Esophagus squamous epithelium (tissue), 5 donors: ENCODE results near the gene HECTD2. TPM values are rescaled to one million over a fixed set of nuclear protein-coding genes. Genes with fewer than 3 reads are reported as not detected.
A peak's percentile ranks its signal among the peaks of the same experiment; 100 is the strongest.
"Not testable (repeated sequence)": the region's sequence is repeated elsewhere in the genome, so short reads cannot be mapped to it uniquely, and the experiment has no call there.

Source experiments
- DNase-seq: peaks from one replicate; lab custom pipeline; 2025; lab: John Stamatoyannopoulos, UW
- H3K27ac ChIP-seq, 4 donors: fragments of 200-600 bp; sonication (generic); one replicate each; pipeline ENCODE4 v1.5.1; 2016 to 2019; ENCODE audit warnings: mild to moderate bottlenecking in 1 of 4
- H3K27me3 ChIP-seq, 4 donors: fragments of 200-600 bp; sonication (generic); 1 replicate in 3 of 4; 2 replicates in 1 of 4; pipeline versions ENCODE4 v1.5.1 to v1.6.0; 2017 to 2021; ENCODE audit warnings: antibody characterized with exemption in 1 of 4
- H3K36me3 ChIP-seq, 3 donors: fragments of 200-600 bp; sonication (generic); one replicate each; pipeline ENCODE4 v1.5.1; 2016 to 2019
- H3K4me1 ChIP-seq, 3 donors: fragments of 200-600 bp; sonication (generic); one replicate each; pipeline ENCODE4 v1.5.1; 2017 to 2019
- H3K4me3 ChIP-seq, 4 donors: fragments of 200-600 bp; sonication (generic); 1 replicate in 3 of 4; 2 replicates in 1 of 4; pipeline ENCODE4 v1.5.1; 2016 to 2019; ENCODE audit warnings: mild to moderate bottlenecking in 2 of 4, moderate library complexity in 1 of 4
- H3K9me3 ChIP-seq, 3 donors: fragments of 200-600 bp; sonication (generic); one replicate each; pipeline ENCODE4 v1.5.1; 2016 to 2019
- CTCF ChIP-seq, 6 experiments: fragments of 450-650 bp in 4 of 6; fragments of 200-600 bp in 2 of 6; sonication (generic) in 2 of 6; IDR thresholded peaks; one replicate each; pipeline ENCODE4 v1.5.1; 2016 to 2019; ENCODE audit warnings: antibody characterized with exemption in 6 of 6, mild to moderate bottlenecking in 4 of 6, moderate library complexity in 4 of 6
- POLR2A ChIP-seq, 4 donors: fragments of 450-650 bp; IDR thresholded peaks; one replicate each; pipeline ENCODE4 v1.6.1; 2017; ENCODE audit warnings: antibody characterized with exemption in 4 of 4, mild to moderate bottlenecking in 4 of 4, moderate library complexity in 3 of 4
- WGBS, 2 donors: methylation state at CpG; one replicate each; pipeline ENCODE4 v1.1.5; 2018; 5-methylcytosine and 5-hydroxymethylcytosine counted together
- intact Hi-C: fragments of 100-400 bp; cut with DNase I; formaldehyde crosslinking; loops from one replicate; pipeline ENCODE4 v1.15.0; 2022
- total RNA-seq, 4 donors: library from RNA; depleted of rRNA; stranded (reverse); fragments of >200 nt; gene quantifications; one replicate each; pipeline ENCODE4 v1.1.0, GENCODE V29; 2016
- donor health status: DM: yes; HTN: yes; CAD: no.

Gene HECTD2
- total RNA-seq, 4 donors from 2014 or later = 5.0 to 12.8 (median 6.8) TPM

- H3K36me3 ChIP-seq = no peaks in the 10 kb centered on the region
- H3K27ac ChIP-seq = no peak overlapping the region
- no peak overlapping the region for H3K4me3 ChIP-seq
- TF ChIP-seq CTCF (IDR thresholded peaks at IDR 0.05) = no peak
- no peak for TF ChIP-seq POLR2A (IDR thresholded peaks at IDR 0.05)
- intact Hi-C loops = no loop called here
- H3K9me3 ChIP-seq = no peaks in the 10 kb centered on the region
- peaks cover 0 to 9% (median 0%) of the 10 kb centered on the region in 4 donors for H3K27me3 ChIP-seq
- no peak for DNase-seq
- no peaks in the 10 kb centered on the region for H3K4me1 ChIP-seq
- 61 to 69% methylated on average over 7 to 9 of the region's 9 CpGs for WGBS, 2 donors
These were observed 28.8 kb upstream of the HECTD2 start for GRCh38 chr10:91381257-91381891.

GRCh38 chr10:91385306-91386085 lies 24.6 kb upstream of the HECTD2 start:
- 68 to 81% methylated on average over 9 of the region's 9 CpGs for WGBS, 2 donors
- intact Hi-C loops = no loop called here
- peaks cover 0 to 9% (median 6%) of the 10 kb centered on the region in 3 donors for H3K4me1 ChIP-seq

GRCh38 chr10:91389636-91390512 lies 20.3 kb upstream of the HECTD2 start:
- Histone ChIP-seq H3K9me3 (no peaks in the 10 kb centered on the region), H3K36me3 (no peaks in the 10 kb centered on the region), H3K27me3 (no peaks in the 10 kb centered on the region), H3K4me1 (peaks cover 0 to 10% (median 6%) of the 10 kb centered on the region in 3 donors), H3K27ac (no peak overlapping the region), H3K4me3 (peak overlapping the region in 1 of 4 donors; percentile 34)
- TF ChIP-seq CTCF (IDR thresholded peaks at IDR 0.05) = peak in 5 of 6 experiments; percentile 47 to 72 (median 71)
- no peak for TF ChIP-seq POLR2A (IDR thresholded peaks at IDR 0.05)
- intact Hi-C loops = loop anchor here (10.0 kb wide), 1 partner anchor 105 kb away; no protein-coding TSS in a partner anchor
- 13 to 16% methylated on average over 8 of the region's 8 CpGs for WGBS, 2 donors
- DNase-seq = no peak

More at GRCh38 chr10:91385306-91386085, 24.6 kb upstream of the HECTD2 start:
- Histone ChIP-seq H3K9me3 (no peaks in the 10 kb centered on the region), H3K27me3 (peaks cover 0 to 6% (median 0%) of the 10 kb centered on the region in 4 donors), H3K4me3 (no peak overlapping the region), H3K36me3 (no peaks in the 10 kb centered on the region), H3K27ac (no peak overlapping the region)
- no peak for DNase-seq
- TF ChIP-seq CTCF (IDR thresholded peaks at IDR 0.05) (no peak), POLR2A (IDR thresholded peaks at IDR 0.05) (no peak)

- intact Hi-C loops = loop anchor here (10.0 kb wide), 1 partner anchor 104 kb away; no protein-coding TSS in a partner anchor
- WGBS, 2 donors = 76 to 93% methylated on average over 3 of the region's 3 CpGs
- not testable (repeated sequence) for H3K36me3 ChIP-seq, H3K27ac ChIP-seq, H3K9me3 ChIP-seq, DNase-seq, H3K4me3 ChIP-seq, H3K27me3 ChIP-seq
- peaks cover 0 to 10% (median 6%) of the 10 kb centered on the region in 3 donors for H3K4me1 ChIP-seq
These were observed 19.7 kb upstream of the HECTD2 start for GRCh38 chr10:91390513-91390825.

- no peak for DNase-seq
- H3K27ac ChIP-seq = no peak overlapping the region
- H3K4me1 ChIP-seq = peaks cover 0 to 10% (median 6%) of the 10 kb centered on the region in 3 donors
- H3K27me3 ChIP-seq = no peaks in the 10 kb centered on the region
- TF ChIP-seq POLR2A (IDR thresholded peaks at IDR 0.05) (no peak), CTCF (IDR thresholded peaks at IDR 0.05) (no peak)
- WGBS, 2 donors = 100% methylated on average over 1 of the region's 1 CpG
- H3K4me3 ChIP-seq = no peak overlapping the region
- H3K36me3 ChIP-seq = no peaks in the 10 kb centered on the region
- H3K9me3 ChIP-seq = no peaks in the 10 kb centered on the region
- intact Hi-C loops = loop anchor here (10.0 kb wide), 1 partner anchor 103 kb away; no protein-coding TSS in a partner anchor
These were observed 18.2 kb upstream of the HECTD2 start for GRCh38 chr10:91391920-91392319.
